PC-9 (cell line): ENCODE data around the gene P2RY13. TPM values are rescaled to one million over a fixed set of nuclear protein-coding genes. Genes with fewer than 3 reads are reported as not detected.

Source experiments
- BruUV-seq: library from RNA; stranded (reverse); fragments of 400-500 nt; replicated peaks from 2 replicates; lab custom pipeline; 2021; lab: Mats Ljungman, UMichigan
- CTCF ChIA-PET: fragments of 300-600 bp; sonication (Branson Sonifier 250); formaldehyde crosslinking; loops from one replicate; lab custom pipeline; 2022; ENCODE audit warnings: antibody characterized with exemption; lab: Charles Lee
- POLR2A ChIA-PET: fragments of 300-600 bp; sonication (Branson Sonifier 250); formaldehyde crosslinking; loops from one replicate; lab custom pipeline; 2022; ENCODE audit warnings: antibody characterized with exemption; ENCODE audit not compliant: unreplicated experiment; lab: Charles Lee
- DNase-seq, 2 experiments: peaks; one replicate each; pipeline versions ENCODE4 v3.0.0 to v3.0.0-alpha.2; 2015 to 2022; ENCODE audit warnings: mixed read lengths in 1 of 2
- H2AFZ ChIP-seq: fragments of 200-600 bp; sonication (generic); 2 replicates; pipeline ENCODE4 v1.8.1; 2017; ENCODE audit warnings: antibody characterized with exemption
- H3F3A ChIP-seq: fragments of 200-600 bp; sonication (generic); 2 replicates; pipeline ENCODE4 v1.8.1; 2017; ENCODE audit warnings: antibody characterized with exemption, mild to moderate bottlenecking, low read depth; ENCODE audit not compliant: insufficient read depth
- H3K27ac ChIP-seq: fragments of 200-600 bp; sonication (generic); 2 replicates; pipeline ENCODE4 v1.6.1; 2016; ENCODE audit warnings: mixed run types
- H3K27me3 ChIP-seq: fragments of 200-600 bp; sonication (generic); 2 replicates; pipeline ENCODE4 v1.6.1; 2016; ENCODE audit warnings: low read depth, mixed run types; ENCODE audit not compliant: insufficient read depth
- H3K36me3 ChIP-seq: fragments of 200-600 bp; sonication (generic); 2 replicates; pipeline ENCODE4 v1.6.1; 2016; ENCODE audit warnings: low read depth, mixed run types
- H3K4me1 ChIP-seq: fragments of 200-600 bp; sonication (generic); replicated peaks from 2 replicates; pipeline ENCODE4 v1.6.1; 2016; ENCODE audit warnings: mixed run types; ENCODE audit not compliant: insufficient read depth
- H3K4me2 ChIP-seq: fragments of 200-600 bp; sonication (generic); 2 replicates; pipeline ENCODE4 v1.6.1; 2017; ENCODE audit warnings: mixed run types
- H3K4me3 ChIP-seq: fragments of 200-600 bp; sonication (generic); 2 replicates; pipeline ENCODE4 v1.6.1; 2016; ENCODE audit warnings: mixed run types
- H3K79me2 ChIP-seq: fragments of 200-600 bp; sonication (generic); 2 replicates; pipeline ENCODE4 v1.6.1; 2017; ENCODE audit warnings: low read depth, mixed run types
- H3K9me2 ChIP-seq: fragments of 200-600 bp; sonication (generic); 2 replicates; pipeline ENCODE4 v1.8.1; 2017; ENCODE audit warnings: mild to moderate bottlenecking; ENCODE audit not compliant: insufficient read depth
- H3K9me3 ChIP-seq: fragments of 200-600 bp; sonication (generic); 2 replicates; pipeline ENCODE4 v1.8.1; 2016; ENCODE audit warnings: low read depth; ENCODE audit not compliant: insufficient read depth
- H4K20me1 ChIP-seq: fragments of 200-600 bp; sonication (generic); 2 replicates; pipeline ENCODE4 v1.8.1; 2017; ENCODE audit not compliant: insufficient read depth
- CTCF ChIP-seq: fragments of 200-600 bp; sonication (generic); conservative IDR thresholded peaks from 2 replicates; pipeline ENCODE4 v1.6.1; 2017; ENCODE audit warnings: mixed run types, antibody characterized with exemption, mild to moderate bottlenecking, moderate library complexity
- EZH2 ChIP-seq: fragments of 200-600 bp; sonication (generic); IDR thresholded peaks from 2 replicates; pipeline ENCODE4 v1.8.0; 2017; ENCODE audit warnings: antibody characterized with exemption, low read depth
- intact Hi-C: fragments of 100-400 bp; cut with micrococcal nuclease; formaldehyde crosslinking; loops from one replicate; pipeline ENCODE4 v1.10.0; 2022; ENCODE audit not compliant: unreplicated experiment
- total RNA-seq: library from RNA; stranded (reverse); gene quantifications from 2 replicates; pipeline ENCODE4 v1.2.3, GENCODE V29; 2021

Gene P2RY13
- total RNA-seq, 1 experiment from 2014 or later, result not detected

DNA sequence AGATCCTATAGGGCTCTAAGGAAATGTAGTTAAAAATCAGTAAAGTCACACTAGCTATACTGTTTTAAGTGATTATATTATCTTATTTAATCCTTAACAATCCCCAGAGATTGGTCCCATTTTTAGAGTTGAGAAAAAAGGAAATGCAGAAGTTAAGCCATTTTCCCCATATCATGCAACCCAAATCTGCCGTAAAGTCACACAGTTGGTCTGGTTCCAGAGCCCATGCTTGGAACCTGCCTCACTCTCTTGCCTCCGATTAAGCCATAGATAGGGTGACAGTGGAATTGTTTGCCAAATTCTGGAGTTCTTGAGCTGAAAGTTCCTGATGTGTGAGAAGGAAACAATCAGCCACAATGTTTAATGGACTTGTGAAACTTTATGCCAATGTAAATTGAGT is 2.3 kb upstream of the P2RY13 start:
- Histone ChIP-seq H3K36me3 (no peaks in the 10 kb centered on the region), H3K9me2 (no peaks in the 10 kb centered on the region), H3K4me2 (no peak overlapping the region), H4K20me1 (no peaks in the 10 kb centered on the region), H2AFZ (no peak overlapping the region), H3F3A (peaks cover 7% of the 10 kb centered on the region), H3K79me2 (no peaks in the 10 kb centered on the region), H3K4me3 (no peak overlapping the region), H3K4me1 (peaks cover 14% of the 10 kb centered on the region), H3K27ac (no peak overlapping the region), H3K9me3 (no peaks in the 10 kb centered on the region), H3K27me3 (no peaks in the 10 kb centered on the region)
- BruUV-seq, result no TSS peak
- intact Hi-C loops, result no loop called here
- POLR2A ChIA-PET, result interaction anchor here (0.7 kb wide), 1 partner anchor 24 kb away, joined by 5 read pairs; no protein-coding TSS in a partner anchor
- no peak for DNase-seq
- CTCF ChIA-PET, result no interaction called here
- TF ChIP-seq EZH2, result no peak
- TF ChIP-seq CTCF, result no peak

GRCh38 chr3:151330899-151331298 is 1.6 kb upstream of the P2RY13 start:
- intact Hi-C loops, result no loop called here
- Histone ChIP-seq H3K9me2 (no peaks in the 10 kb centered on the region), H3K4me2 (no peak overlapping the region), H3K27me3 (no peaks in the 10 kb centered on the region), H3K4me3 (no peak overlapping the region), H3K27ac (no peak overlapping the region), H4K20me1 (no peaks in the 10 kb centered on the region), H3K36me3 (no peaks in the 10 kb centered on the region), H2AFZ (no peak overlapping the region), H3K4me1 (peaks cover 14% of the 10 kb centered on the region), H3K79me2 (no peaks in the 10 kb centered on the region), H3F3A (peaks cover 7% of the 10 kb centered on the region), H3K9me3 (no peaks in the 10 kb centered on the region)
- POLR2A ChIA-PET, result no interaction called here
- CTCF ChIA-PET, result no interaction called here
- TF ChIP-seq CTCF, result no peak
- no peak for TF ChIP-seq EZH2
- no peak for DNase-seq
- no TSS peak for BruUV-seq

DNA sequence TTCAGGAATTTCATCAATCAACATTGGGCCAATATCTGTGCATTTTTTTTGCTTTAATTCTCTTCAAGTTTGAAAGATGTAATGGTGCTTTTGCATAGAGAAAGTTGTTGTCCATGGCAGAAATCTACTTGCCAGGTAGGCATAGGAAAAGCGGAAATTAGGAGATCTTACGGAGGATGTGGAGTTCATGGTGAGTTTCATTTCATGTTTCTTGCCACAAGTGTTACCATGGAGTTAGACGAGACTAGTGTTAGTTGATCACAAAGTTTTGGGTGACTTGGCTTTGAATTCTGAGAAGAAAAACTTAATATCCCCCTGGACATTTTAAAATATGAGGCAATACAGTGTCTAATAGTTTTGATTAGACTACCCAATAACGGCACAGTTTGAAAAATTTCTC is 1.0 kb upstream of the P2RY13 start:
- Histone ChIP-seq H2AFZ (no peak overlapping the region), H3K27me3 (no peaks in the 10 kb centered on the region), H3K36me3 (no peaks in the 10 kb centered on the region), H3K9me3 (no peaks in the 10 kb centered on the region), H3K4me3 (no peak overlapping the region), H3K79me2 (no peaks in the 10 kb centered on the region), H3F3A (peaks cover 7% of the 10 kb centered on the region), H3K27ac (no peak overlapping the region), H3K4me2 (no peak overlapping the region), H4K20me1 (no peaks in the 10 kb centered on the region), H3K9me2 (no peaks in the 10 kb centered on the region), H3K4me1 (peaks cover 14% of the 10 kb centered on the region)
- CTCF ChIA-PET, result no interaction called here
- POLR2A ChIA-PET, result no interaction called here
- intact Hi-C loops, result no loop called here
- DNase-seq, result no peak
- TF ChIP-seq EZH2 (no peak), CTCF (no peak)
- no TSS peak for BruUV-seq
